ENCODE data around the gene TMEM115. TPM values are rescaled to one million over a fixed set of nuclear protein-coding genes. Genes with fewer than 3 reads are reported as not detected.

Gene TMEM115
- total and polyA plus RNA-seq, 9 of the 15 experiments (the other 6 are each of a cell fraction or from before 2014, with no cell fraction given), result 1.6 to 26.9 (median 14.1) TPM

- no peak for TF ChIP-seq MGA (IDR thresholded peaks at IDR 0.05)
- no peak for TF ChIP-seq FOXK2 (conservative IDR thresholded peaks at IDR 0.05 in 1 of 2, IDR thresholded peaks at IDR 0.05 in 1 of 2; ENCODE audit: low read depth in 2 of 2)
Observed at GRCh38 chr3:50378024-50378423, 18.7 kb upstream of the TMEM115 start (continued).
